GM12891 (cell line): ENCODE measurements around the gene SHISA9.

Experiments used
- DNase-seq: peaks from one replicate; pipeline ENCODE4 v3.0.0; 2011; ENCODE audit warnings: low spot score; ENCODE audit not compliant: insufficient read length
- FAIRE-seq: peaks from 2 replicates; lab custom pipeline; 2011; peaks lifted over from hg19 to GRCh38; lab: Jason Lieb, UNC
- PAX5 ChIP-seq: IDR thresholded peaks from 2 replicates; pipeline ENCODE4 v1.6.1; 2011; ENCODE audit warnings: low read length, moderate library complexity, mild to moderate bottlenecking; ENCODE audit not compliant: insufficient read depth, severe bottlenecking
- POLR2A ChIP-seq: IDR thresholded peaks from 2 replicates; pipeline ENCODE4 v1.6.1; 2011; ENCODE audit warnings: low read depth, low read length, control low read depth
- POLR2AphosphoS5 ChIP-seq: IDR thresholded peaks from 2 replicates; pipeline ENCODE4 v1.6.1; 2011; ENCODE audit warnings: low read depth, low read length, control low read depth
- POU2F2 ChIP-seq: IDR thresholded peaks from 2 replicates; pipeline ENCODE4 v1.6.1; 2011; ENCODE audit warnings: low read depth, mild to moderate bottlenecking, control low read depth, low read length, moderate library complexity
- SPI1 ChIP-seq: IDR thresholded peaks from 2 replicates; pipeline ENCODE4 v1.6.1; 2011; ENCODE audit warnings: low read depth, low read length, control low read depth
- TAF1 ChIP-seq: IDR thresholded peaks from 2 replicates; pipeline ENCODE4 v1.6.1; 2011; ENCODE audit warnings: low read depth, low read length, control low read depth

SHISA9 gene

DNA sequence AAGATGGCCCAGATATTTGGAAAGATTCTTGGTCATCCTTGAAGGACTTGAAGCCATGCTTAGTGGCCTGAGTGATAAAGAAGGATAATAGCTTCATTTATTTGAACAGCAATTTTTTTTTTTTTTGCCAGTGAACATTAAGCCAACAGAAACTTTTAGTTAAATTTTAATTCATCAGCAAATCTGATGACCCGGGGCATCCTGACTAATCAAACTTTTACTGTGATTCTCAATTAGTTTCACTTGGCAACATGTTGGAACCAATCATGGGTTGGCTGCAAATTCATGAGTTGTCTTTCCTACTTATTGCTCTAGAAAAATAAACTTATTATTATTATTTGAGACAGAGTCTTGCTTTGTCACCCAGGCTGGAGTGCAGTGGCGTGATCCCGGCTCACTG, 74.4 kb downstream of the SHISA9 start:
- no peak for FAIRE-seq
- DNase-seq: no peak
- TF ChIP-seq POLR2AphosphoS5 (no peak), POLR2A (no peak), POU2F2 (no peak), SPI1 (no peak), TAF1 (no peak), PAX5 (no peak)

DNA sequence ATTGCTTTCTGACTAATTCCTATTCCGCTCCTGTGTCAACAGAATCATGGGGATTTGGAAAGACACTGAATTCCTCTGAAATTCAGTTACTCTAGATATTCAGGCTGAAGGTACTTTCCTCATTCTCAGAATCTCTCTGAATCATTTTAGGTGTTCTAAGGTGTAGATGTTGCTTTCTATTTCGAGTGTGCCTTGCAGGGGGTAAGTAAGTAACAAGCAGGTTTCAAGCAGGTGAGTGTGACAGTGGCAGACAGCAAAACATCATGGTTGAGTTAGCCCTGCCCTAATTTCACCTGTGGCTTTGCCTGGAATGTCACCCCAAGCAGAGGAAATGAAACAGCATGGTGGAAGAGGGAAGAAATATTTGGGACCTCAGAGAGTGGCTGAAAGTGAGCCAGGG, 75.1 kb downstream of the SHISA9 start:
- no peak for FAIRE-seq
- TF ChIP-seq POU2F2: no peak
- no peak for TF ChIP-seq SPI1
- no peak for TF ChIP-seq POLR2AphosphoS5
- TF ChIP-seq POLR2A: no peak
- DNase-seq: no peak

GRCh38 chr16:12976936-12977335, 75.5 kb downstream of the SHISA9 start:
- no peak for FAIRE-seq
- TF ChIP-seq POLR2AphosphoS5 (no peak), POU2F2 (no peak), SPI1 (no peak), PAX5 (no peak), POLR2A (no peak), TAF1 (no peak)
- no peak for DNase-seq

DNA sequence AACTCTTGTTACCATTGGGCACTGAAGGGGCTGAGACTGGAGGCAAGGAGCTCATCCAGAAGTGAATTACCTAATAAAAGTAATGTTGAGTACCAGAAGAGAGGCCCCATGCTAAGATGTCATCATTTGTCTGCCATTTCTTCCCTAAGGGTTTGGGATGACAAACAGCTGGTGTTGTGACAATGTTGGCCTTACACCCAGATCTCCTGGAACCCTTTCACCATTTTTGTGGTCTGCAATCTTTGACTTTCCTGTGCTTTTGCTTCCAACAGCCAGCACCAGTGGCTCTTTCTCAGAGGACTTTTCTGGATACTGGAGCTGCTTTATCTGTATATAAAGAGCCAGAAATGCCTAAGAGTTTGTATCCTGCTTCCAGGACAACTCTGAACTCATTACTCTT, 84.1 kb downstream of the SHISA9 start:
- FAIRE-seq (no peak), DNase-seq (no peak)
- TF ChIP-seq TAF1: no peak
- no peak for TF ChIP-seq POLR2AphosphoS5
- no peak for TF ChIP-seq SPI1
- no peak for TF ChIP-seq POLR2A
- no peak for TF ChIP-seq POU2F2
- no peak for TF ChIP-seq PAX5

GRCh38 chr16:12988071-12988470, 86.7 kb downstream of the SHISA9 start:
- FAIRE-seq (no peak), DNase-seq (no peak)
- TF ChIP-seq POU2F2 (no peak), POLR2A (no peak), SPI1 (no peak), POLR2AphosphoS5 (no peak), TAF1 (no peak), PAX5 (no peak)

DNA sequence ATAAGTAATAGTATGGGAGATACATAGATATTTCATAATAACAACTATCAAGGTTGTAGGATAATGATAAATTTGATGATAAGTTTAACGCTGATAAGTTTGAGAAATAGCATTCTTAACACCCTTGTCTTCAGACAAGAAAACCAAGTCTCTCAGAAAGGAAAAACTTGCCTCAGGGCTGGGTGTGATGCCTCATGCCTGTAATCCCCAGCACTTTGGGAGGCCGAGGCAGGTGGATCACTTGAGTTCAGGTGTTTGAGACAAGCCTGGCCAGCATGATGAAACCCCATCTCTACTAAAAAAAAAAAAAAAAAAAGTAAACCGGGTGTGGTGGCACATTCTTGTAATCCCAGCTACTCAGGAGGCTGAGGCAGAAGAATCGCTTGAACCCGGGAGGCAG, 90.7 kb downstream of the SHISA9 start:
- DNase-seq (no peak), FAIRE-seq (no peak)
- no peak for TF ChIP-seq POU2F2
- TF ChIP-seq TAF1: no peak

- no peak for FAIRE-seq
- DNase-seq: no peak
- no peak for TF ChIP-seq POLR2AphosphoS5
- no peak for TF ChIP-seq TAF1
- TF ChIP-seq PAX5: no peak
These were observed 93.0 kb downstream of the SHISA9 start for GRCh38 chr16:12994402-12994801.

DNA sequence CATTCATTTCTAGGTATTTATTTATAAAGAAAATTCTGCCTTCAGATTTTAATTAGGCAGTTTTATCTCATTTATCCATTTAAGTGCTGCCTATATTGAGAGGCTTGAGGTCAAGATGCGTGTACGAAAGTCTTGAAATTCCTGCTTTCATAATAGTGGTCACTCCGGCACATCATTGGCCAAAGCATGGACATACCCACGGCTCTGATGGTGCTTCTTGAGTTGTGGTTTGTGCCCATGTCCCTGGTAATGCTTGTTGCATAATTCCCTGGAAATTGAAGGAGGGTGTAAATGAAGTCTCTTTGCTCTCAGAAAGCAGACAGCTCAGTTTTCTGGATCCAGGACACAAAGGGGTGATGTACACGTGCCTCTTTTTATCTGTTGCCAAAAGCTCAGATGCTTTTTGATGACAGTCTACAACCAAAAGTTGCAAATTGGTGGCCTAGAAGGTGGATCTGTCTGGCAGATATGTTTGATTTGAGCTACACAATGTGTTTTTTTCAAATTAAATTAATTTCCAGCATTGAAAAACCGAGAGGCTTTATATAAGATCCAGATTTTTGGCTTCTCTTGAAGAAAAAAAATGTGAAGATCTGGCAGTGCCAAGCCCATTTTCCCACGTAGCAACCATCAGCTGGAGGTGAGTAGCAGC, 94.4 kb downstream of the SHISA9 start:
- TF ChIP-seq PAX5 (no peak), TAF1 (no peak), POLR2A (no peak), POLR2AphosphoS5 (no peak), SPI1 (no peak), POU2F2 (no peak)
- FAIRE-seq: no peak
- DNase-seq: no peak

- DNase-seq (no peak), FAIRE-seq (no peak)
- no peak for TF ChIP-seq SPI1
- no peak for TF ChIP-seq POLR2A
- TF ChIP-seq TAF1: no peak
- TF ChIP-seq PAX5: no peak
- no peak for TF ChIP-seq POLR2AphosphoS5
- no peak for TF ChIP-seq POU2F2
These were observed 97.1 kb downstream of the SHISA9 start for GRCh38 chr16:12998361-12999085.

GRCh38 chr16:12999368-12999767, 98.0 kb downstream of the SHISA9 start:
- TF ChIP-seq POLR2A: no peak
- TF ChIP-seq PAX5: no peak
- no peak for TF ChIP-seq POU2F2
- no peak for TF ChIP-seq POLR2AphosphoS5
- TF ChIP-seq TAF1: no peak
- no peak for TF ChIP-seq SPI1
- DNase-seq (no peak), FAIRE-seq (no peak)
